GM19395 (cell line): ENCODE results near the gene THEM5.

Experiments used
- ATAC-seq: cut with Tn5 transposase; IDR thresholded peaks from one replicate; pipeline ENCODE4 v1.9.1; 2021; ENCODE audit warnings: mild to moderate bottlenecking, moderate library complexity; ENCODE audit not compliant: unreplicated experiment

Gene THEM5

GRCh38 chr1:151840421-151840820, 13.1 kb downstream of the THEM5 start:
- ATAC-seq = no peak

- no peak for ATAC-seq
Observed at GRCh38 chr1:151839457-151840403, 13.8 kb downstream of the THEM5 start, which contains the start of gene C2CD4D. TSS of gene C2CD4D (minus strand) at chr1:151839820. CDS start at chr1:151838989, 831 bp downstream.

GRCh38 chr1:151839082-151839412, 14.5 kb downstream of the THEM5 start:
- ATAC-seq = no peak

- no peak for ATAC-seq
Observed at GRCh38 chr1:151838222-151839081, 15.1 kb downstream of the THEM5 start.

GRCh38 chr1:151837884-151838221, 15.7 kb downstream of the THEM5 start:
- no peak for ATAC-seq

GRCh38 chr1:151837197-151837596, 16.3 kb downstream of the THEM5 start:
- ATAC-seq = no peak

- no peak for ATAC-seq
Observed at GRCh38 chr1:151835596-151835995, 17.9 kb downstream of the THEM5 start.

- ATAC-seq = no peak
Observed at GRCh38 chr1:151834239-151834638, 19.3 kb downstream of the THEM5 start.

GRCh38 chr1:151833172-151833900, 20.2 kb downstream of the THEM5 start:
- ATAC-seq = no peak

GRCh38 chr1:151832318-151832980, 21.1 kb downstream of the THEM5 start:
- ATAC-seq = no peak

- no peak for ATAC-seq
Observed at GRCh38 chr1:151831605-151832004, 21.9 kb downstream of the THEM5 start, which contains the start of gene RORC. TSS of gene RORC (minus strand) at chr1:151831802. CDS start at chr1:151831764, 38 bp downstream.

GRCh38 chr1:151831256-151831591, 22.3 kb downstream of the THEM5 start:
- ATAC-seq = no peak

- ATAC-seq = no peak
Observed at GRCh38 chr1:151830055-151830454, 23.5 kb downstream of the THEM5 start.

- ATAC-seq = no peak
Observed at GRCh38 chr1:151829352-151830046, 24.0 kb downstream of the THEM5 start.

GRCh38 chr1:151828921-151829320, 24.6 kb downstream of the THEM5 start:
- no peak for ATAC-seq

GRCh38 chr1:151827853-151828252, 25.7 kb downstream of the THEM5 start:
- ATAC-seq = no peak

GRCh38 chr1:151825751-151826660, 27.5 kb downstream of the THEM5 start:
- no peak for ATAC-seq

- ATAC-seq = no peak
Observed at GRCh38 chr1:151825204-151825603, 28.3 kb downstream of the THEM5 start.

- ATAC-seq = no peak
Observed at GRCh38 chr1:151823175-151823574, 30.3 kb downstream of the THEM5 start.
